Neuronal stem cell (in vitro differentiated cells): ENCODE measurements around the gene ERC2.
"Not testable (repeated sequence)": the region's sequence is repeated elsewhere in the genome, so short reads cannot be mapped to it uniquely, and the experiment has no call there.

ENCODE experiments used
- DNase-seq: peaks from one replicate; pipeline ENCODE4 v3.0.0-alpha.2; 2013; ENCODE audit warnings: low spot score
- H2AFZ ChIP-seq: one replicate; pipeline ENCODE4 v1.6.1; 2013; ENCODE audit warnings: mild to moderate bottlenecking, low read length, inconsistent platforms
- H2AK5ac ChIP-seq: 2 replicates; pipeline ENCODE4 v1.6.1; 2013; ENCODE audit warnings: low read depth, mild to moderate bottlenecking, inconsistent platforms, low read length, moderate library complexity, mixed read lengths
- H2BK120ac ChIP-seq: 2 replicates; pipeline ENCODE4 v1.6.1; 2013; ENCODE audit warnings: low read depth, mild to moderate bottlenecking, inconsistent platforms, low read length, moderate library complexity, mixed read lengths
- H2BK12ac ChIP-seq: one replicate; pipeline ENCODE4 v1.6.1; 2013; ENCODE audit warnings: low read length, inconsistent platforms
- H2BK15ac ChIP-seq: 2 replicates; pipeline ENCODE4 v1.6.1; 2013; ENCODE audit warnings: mild to moderate bottlenecking, low read length, inconsistent platforms, mixed read lengths
- H2BK5ac ChIP-seq: one replicate; pipeline ENCODE4 v1.6.1; 2013; ENCODE audit warnings: inconsistent platforms, mild to moderate bottlenecking, low read length, moderate library complexity
- H3K14ac ChIP-seq: one replicate; pipeline ENCODE4 v1.6.1; 2013; ENCODE audit warnings: low read length, inconsistent platforms
- H3K18ac ChIP-seq: 2 replicates; pipeline ENCODE4 v1.6.1; 2013; ENCODE audit warnings: low read length, inconsistent platforms
- H3K23ac ChIP-seq: 2 replicates; pipeline ENCODE4 v1.6.1; 2013; ENCODE audit warnings: low read depth, mild to moderate bottlenecking, mixed read lengths, low read length, inconsistent platforms; ENCODE audit not compliant: poor library complexity
- H3K27ac ChIP-seq: replicated peaks from 3 replicates; pipeline ENCODE4 v1.5.1; 2013; ENCODE audit warnings: low read length, inconsistent platforms
- H3K27me3 ChIP-seq, 3 experiments: 2 replicates each; pipeline ENCODE4 v1.6.1; 2013; ENCODE audit warnings: low read length in 3 of 3, mild to moderate bottlenecking in 2 of 3, inconsistent platforms in 1 of 3, low read depth in 1 of 3, mixed read lengths in 1 of 3, moderate library complexity in 1 of 3; ENCODE audit not compliant: control insufficient read depth in 3 of 3, insufficient read depth in 3 of 3
- H3K36me3 ChIP-seq, 2 donors: replicated peaks in 1 of 2; 2 replicates each; pipeline ENCODE4 v1.6.1; 2013; ENCODE audit warnings: low read length in 2 of 2; ENCODE audit not compliant: control insufficient read depth in 2 of 2, insufficient read depth in 2 of 2
- H3K4ac ChIP-seq: 2 replicates; pipeline ENCODE4 v1.6.1; 2013; ENCODE audit warnings: inconsistent platforms, mild to moderate bottlenecking, low read length, moderate library complexity
- H3K4me1 ChIP-seq, 2 donors: 1 replicate in 1 of 2; 2 replicates in 1 of 2; pipeline ENCODE4 v1.6.1; 2013; ENCODE audit warnings: low read length in 2 of 2, low read depth in 1 of 2; ENCODE audit not compliant: control insufficient read depth in 2 of 2, insufficient read depth in 1 of 2
- H3K4me2 ChIP-seq: one replicate; pipeline ENCODE4 v1.6.1; 2013; ENCODE audit warnings: mild to moderate bottlenecking, low read length, inconsistent platforms; ENCODE audit not compliant: insufficient read depth, poor library complexity, severe bottlenecking
- H3K4me3 ChIP-seq, 2 donors: 2 replicates each; pipeline ENCODE4 v1.5.1; 2013; ENCODE audit warnings: low read length in 2 of 2, mild to moderate bottlenecking in 2 of 2, inconsistent platforms in 1 of 2, moderate library complexity in 1 of 2
- H3K79me1 ChIP-seq: one replicate; pipeline ENCODE4 v1.6.1; 2013; ENCODE audit warnings: low read depth, mild to moderate bottlenecking, inconsistent platforms, low read length, moderate library complexity
- H3K9ac ChIP-seq: one replicate; pipeline ENCODE4 v1.6.1; 2013; ENCODE audit warnings: mild to moderate bottlenecking, low read depth, low read length, inconsistent platforms; ENCODE audit not compliant: poor library complexity
- H3K9me3 ChIP-seq, 2 donors: replicated peaks in 1 of 2; 2 replicates each; pipeline versions ENCODE3 to v1.6.1; 2013; ENCODE audit warnings: low read length in 2 of 2, mild to moderate bottlenecking in 2 of 2, inconsistent platforms in 1 of 2, low read depth in 1 of 2, mixed read lengths in 1 of 2, moderate library complexity in 1 of 2; ENCODE audit not compliant: control insufficient read depth in 2 of 2, insufficient read depth in 1 of 2
- H4K8ac ChIP-seq: one replicate; pipeline ENCODE4 v1.6.1; 2013; ENCODE audit warnings: low read depth, mild to moderate bottlenecking, inconsistent platforms, low read length, moderate library complexity
- H4K91ac ChIP-seq: one replicate; pipeline ENCODE4 v1.6.1; 2013; ENCODE audit warnings: low read length, low read depth, mild to moderate bottlenecking, inconsistent platforms; ENCODE audit not compliant: poor library complexity
- WGBS, 2 donors: extraction: QIAGEN DNeasy Blood & Tissue Kit; methylation state at CpG; one replicate each; pipeline ENCODE4 v1.1.7; 2013; ENCODE audit warnings: missing lambda C conversion rate in 2 of 2, mixed read lengths in 1 of 2; ENCODE audit not compliant: insufficient read length in 2 of 2, insufficient replicate concordance in 1 of 2; ENCODE audit errors: extremely low coverage in 2 of 2; 5-methylcytosine and 5-hydroxymethylcytosine counted together

The ERC2 gene

DNA sequence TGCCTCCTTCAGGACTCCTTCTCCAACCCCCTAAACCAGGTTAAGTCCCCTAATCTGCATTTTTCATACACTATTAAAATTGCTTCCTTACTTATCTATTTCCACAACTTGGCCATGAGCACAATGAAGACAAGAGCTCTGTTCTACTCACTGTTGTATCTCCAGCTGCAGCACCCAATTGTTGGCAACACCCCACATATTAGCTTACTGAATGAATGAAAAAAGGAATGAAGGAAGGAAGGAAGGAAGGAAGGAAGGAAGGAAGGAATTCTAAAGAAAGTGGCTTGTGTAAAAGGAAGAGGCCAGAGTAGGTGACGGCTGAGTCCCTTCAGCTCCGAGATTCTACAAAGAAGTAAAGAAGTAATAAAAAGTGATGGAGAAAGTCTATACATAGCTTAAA is 444.7 kb downstream of the ERC2 start:
- Histone ChIP-seq H2BK120ac (no peak overlapping the region), H2AK5ac (no peak overlapping the region), H4K91ac (no peak overlapping the region), H3K36me3 (no peaks in the 10 kb centered on the region), H3K14ac (no peak overlapping the region), H3K4me3 (no peak overlapping the region), H3K4ac (no peak overlapping the region), H2BK12ac (no peak overlapping the region), H3K9ac (no peak overlapping the region), H3K4me2 (no peak overlapping the region), H3K79me1 (no peaks in the 10 kb centered on the region), H2BK5ac (no peak overlapping the region), H2BK15ac (no peak overlapping the region), H2AFZ (no peak overlapping the region), H4K8ac (no peak overlapping the region), H3K9me3 (peaks cover 0 to 3% of the 10 kb centered on the region in 2 donors), H3K27ac (no peak overlapping the region), H3K27me3 (no peaks in the 10 kb centered on the region), H3K18ac (no peak overlapping the region), H3K23ac (no peak overlapping the region), H3K4me1 (peaks cover 0 to 2% of the 10 kb centered on the region in 2 donors)
- no peak for DNase-seq
- WGBS, 2 donors = no CpG with 5 or more reads among the region's 2 CpGs

DNA sequence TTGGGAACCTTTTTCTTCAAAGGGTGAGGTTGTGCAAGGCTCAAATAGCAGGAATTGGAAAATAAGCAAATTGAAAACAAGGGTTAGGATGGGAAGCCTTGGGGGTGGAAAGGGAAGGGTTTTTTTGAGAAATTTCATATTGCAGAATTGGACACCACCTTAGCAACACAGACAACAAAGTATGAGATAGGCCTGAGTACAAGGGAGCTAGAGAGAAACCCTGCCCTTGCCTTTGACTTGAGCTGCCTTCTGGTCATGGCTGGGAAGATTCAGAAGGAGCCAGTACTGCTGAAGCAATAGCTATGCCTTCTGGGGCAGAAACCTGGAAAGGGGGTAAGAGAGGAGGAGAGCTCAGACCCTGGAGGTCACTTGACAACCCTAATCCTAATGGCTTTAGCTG is 445.6 kb downstream of the ERC2 start:
- H3K79me1 ChIP-seq = no peaks in the 10 kb centered on the region
- no peak overlapping the region for H3K4ac ChIP-seq
- peaks cover 0 to 2% of the 10 kb centered on the region in 2 donors for H3K4me1 ChIP-seq
- H2AFZ ChIP-seq = no peak overlapping the region
- H2BK15ac ChIP-seq = no peak overlapping the region
- H3K9ac ChIP-seq = no peak overlapping the region
- no peak overlapping the region for H4K8ac ChIP-seq
- no peak overlapping the region for H3K14ac ChIP-seq
- H3K9me3 ChIP-seq = peaks cover 0 to 3% of the 10 kb centered on the region in 2 donors
- DNase-seq = no peak
- no peak overlapping the region for H2BK5ac ChIP-seq
- H3K18ac ChIP-seq = no peak overlapping the region
- H3K27ac ChIP-seq = no peak overlapping the region
- H2BK12ac ChIP-seq = no peak overlapping the region
- no peak overlapping the region for H2BK120ac ChIP-seq
- H4K91ac ChIP-seq = no peak overlapping the region
- H3K4me2 ChIP-seq = no peak overlapping the region
- H2AK5ac ChIP-seq = no peak overlapping the region
- no peaks in the 10 kb centered on the region for H3K27me3 ChIP-seq
- no peak overlapping the region for H3K4me3 ChIP-seq
- no peak overlapping the region for H3K23ac ChIP-seq
- H3K36me3 ChIP-seq = no peaks in the 10 kb centered on the region

DNA sequence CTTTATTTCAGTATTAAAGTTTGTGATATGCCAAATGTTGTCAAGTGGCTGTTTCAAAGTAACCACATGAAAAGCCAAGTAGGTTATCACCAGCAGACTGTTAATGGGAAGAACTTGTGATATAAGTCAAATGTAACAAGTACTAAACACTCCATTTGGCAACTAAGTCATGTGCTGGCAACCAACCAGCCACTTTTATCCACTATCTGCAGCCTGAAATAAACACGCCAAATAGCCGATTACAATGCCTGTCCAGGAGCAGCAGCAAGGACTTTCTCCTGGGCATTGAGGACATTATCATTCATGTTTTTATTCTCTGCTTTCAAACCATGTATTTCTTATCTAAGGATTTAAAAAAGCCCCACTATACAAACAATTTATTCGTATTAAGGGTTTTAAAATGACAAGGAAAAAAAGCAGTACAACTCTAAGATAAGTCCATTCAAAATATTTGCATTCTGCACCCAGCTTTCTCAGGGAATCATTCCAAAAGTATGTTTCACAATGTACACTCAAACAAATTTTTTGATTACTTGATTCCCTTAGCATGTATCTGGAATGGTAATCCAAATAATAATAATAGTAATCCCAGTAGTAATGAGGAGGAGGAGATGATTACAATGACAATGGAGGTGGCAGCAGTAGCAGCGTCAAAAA is 448.6 kb downstream of the ERC2 start:
- Histone ChIP-seq H2BK15ac (no peak overlapping the region), H2BK12ac (no peak overlapping the region), H2BK5ac (no peak overlapping the region), H3K4ac (no peak overlapping the region), H3K9ac (no peak overlapping the region), H4K8ac (no peak overlapping the region), H3K9me3 (peaks cover 0 to 3% of the 10 kb centered on the region in 2 donors), H3K36me3 (no peaks in the 10 kb centered on the region), H3K23ac (no peak overlapping the region), H3K4me2 (no peak overlapping the region), H3K27ac (no peak overlapping the region), H2AK5ac (no peak overlapping the region), H4K91ac (no peak overlapping the region), H2AFZ (no peak overlapping the region), H2BK120ac (no peak overlapping the region), H3K18ac (no peak overlapping the region), H3K4me1 (peaks cover 0 to 2% of the 10 kb centered on the region in 2 donors), H3K27me3 (no peaks in the 10 kb centered on the region), H3K4me3 (no peak overlapping the region), H3K14ac (no peak overlapping the region), H3K79me1 (no peaks in the 10 kb centered on the region)
- WGBS, 2 donors = no CpG with 5 or more reads among the region's 4 CpGs
- no peak for DNase-seq

DNA sequence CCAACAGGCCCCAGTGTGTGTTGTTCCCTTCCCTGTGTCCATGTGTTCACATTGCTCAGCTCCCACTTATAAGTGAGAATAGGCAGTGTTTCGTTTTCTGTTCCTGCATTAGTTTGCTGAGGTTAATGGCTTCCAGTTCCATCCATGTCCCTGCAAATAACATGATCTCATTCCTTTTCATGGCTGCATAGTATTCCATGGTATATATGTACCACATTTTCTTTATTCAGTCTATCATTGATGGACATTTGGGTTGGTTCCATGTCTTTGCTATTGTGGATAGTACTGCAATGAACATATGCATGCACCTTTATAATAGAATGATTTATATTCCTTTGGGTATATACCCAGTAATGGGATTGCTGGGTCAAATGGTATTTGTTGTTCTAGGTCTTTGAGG is 452.9 kb downstream of the ERC2 start:
- H3K79me1 ChIP-seq, H3K23ac ChIP-seq, H3K4ac ChIP-seq, H2BK120ac ChIP-seq, H3K9me3 ChIP-seq, H3K14ac ChIP-seq, H3K4me1 ChIP-seq, H3K9ac ChIP-seq, DNase-seq, H2AFZ ChIP-seq, H2AK5ac ChIP-seq, H3K4me3 ChIP-seq, H3K18ac ChIP-seq, H3K27me3 ChIP-seq, H4K8ac ChIP-seq, H3K36me3 ChIP-seq, H2BK15ac ChIP-seq, H3K4me2 ChIP-seq, H3K27ac ChIP-seq, H4K91ac ChIP-seq, H2BK5ac ChIP-seq, H2BK12ac ChIP-seq: not testable (repeated sequence)
- WGBS, 2 donors = no CpG with 5 or more reads among the region's 1 CpG
